ELR (cell line): ENCODE measurements around the gene OR51B2.
"Not testable (repeated sequence)": the region's sequence is repeated elsewhere in the genome, so short reads cannot be mapped to it uniquely, and the experiment has no call there.

Experiments used
- DNase-seq: peaks from one replicate; pipeline ENCODE4 v3.0.0-alpha.2; 2015; ENCODE audit warnings: low read depth

Gene OR51B2, protein sequence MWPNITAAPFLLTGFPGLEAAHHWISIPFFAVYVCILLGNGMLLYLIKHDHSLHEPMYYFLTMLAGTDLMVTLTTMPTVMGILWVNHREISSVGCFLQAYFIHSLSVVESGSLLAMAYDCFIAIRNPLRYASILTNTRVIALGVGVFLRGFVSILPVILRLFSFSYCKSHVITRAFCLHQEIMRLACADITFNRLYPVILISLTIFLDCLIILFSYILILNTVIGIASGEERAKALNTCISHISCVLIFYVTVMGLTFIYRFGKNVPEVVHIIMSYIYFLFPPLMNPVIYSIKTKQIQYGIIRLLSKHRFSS

DNA sequence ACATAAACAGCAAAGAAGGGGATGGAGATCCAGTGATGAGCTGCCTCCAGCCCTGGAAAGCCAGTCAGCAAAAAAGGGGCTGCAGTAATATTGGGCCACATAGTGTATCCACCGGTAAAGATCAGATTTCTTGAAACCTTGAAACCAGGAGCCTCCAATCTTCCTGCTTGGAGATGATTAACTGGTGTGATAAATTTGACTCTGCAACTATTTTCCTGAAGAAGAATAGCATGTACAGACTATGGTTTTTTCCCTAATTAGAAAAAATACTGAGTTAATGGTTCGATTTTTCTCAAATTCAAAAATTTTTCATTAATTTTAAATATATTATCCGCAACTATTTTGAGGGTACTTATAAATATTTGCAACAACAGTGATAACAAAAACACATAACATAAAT is at the start of gene OR51B2:
OR51B2 (minus strand) TSS at position 101 of the 400 bp plus-strand sequence; CDS start at position 101, 0 bp downstream.
- DNase-seq: no peak

DNA sequence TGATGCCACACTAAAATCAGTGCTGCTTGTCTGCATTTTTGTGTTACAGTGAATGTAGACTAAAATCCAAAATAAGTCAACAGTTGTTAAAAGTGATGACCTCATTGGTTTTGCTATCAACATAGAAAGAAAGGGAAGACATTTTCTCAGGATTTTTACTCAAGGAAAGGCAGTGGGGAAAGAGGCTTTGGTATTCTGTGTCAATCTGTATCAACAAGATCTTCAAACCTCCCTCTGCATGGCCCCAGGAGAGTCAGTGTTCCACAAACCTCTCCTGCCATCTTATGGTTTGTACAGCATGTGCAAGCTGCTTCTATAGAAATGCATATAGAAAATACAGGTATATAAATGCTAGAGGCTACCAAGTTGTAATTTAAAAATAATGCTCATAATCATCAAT is 45.7 kb upstream of the OR51B2 start:
- DNase-seq: peak; percentile 80

DNA sequence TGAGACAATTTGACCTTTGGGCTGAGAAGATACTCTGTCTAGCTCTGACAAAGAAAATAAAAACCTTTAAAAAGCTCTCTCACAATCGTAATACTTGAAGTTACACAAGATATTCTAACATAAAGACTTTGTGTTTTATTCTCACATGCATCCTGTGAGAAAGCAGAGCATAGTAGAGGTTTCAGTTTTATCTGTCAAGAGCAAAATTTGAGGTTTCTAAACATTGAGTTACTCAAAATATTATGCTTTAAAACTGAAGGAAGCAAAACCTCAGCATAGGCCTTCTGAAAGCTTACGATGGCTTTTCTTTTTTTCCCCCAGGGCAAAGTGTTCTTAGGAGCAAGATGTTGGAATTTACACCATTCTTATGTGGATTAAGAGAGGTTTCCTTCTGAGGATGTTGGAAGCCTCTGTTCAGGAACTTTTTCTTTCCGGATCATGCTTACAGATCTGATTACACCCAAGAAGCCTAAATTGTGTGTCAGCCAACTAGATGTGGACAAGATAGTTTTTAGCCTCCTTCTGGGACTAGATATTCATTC is 44.5 kb upstream of the OR51B2 start:
- no peak for DNase-seq

DNA sequence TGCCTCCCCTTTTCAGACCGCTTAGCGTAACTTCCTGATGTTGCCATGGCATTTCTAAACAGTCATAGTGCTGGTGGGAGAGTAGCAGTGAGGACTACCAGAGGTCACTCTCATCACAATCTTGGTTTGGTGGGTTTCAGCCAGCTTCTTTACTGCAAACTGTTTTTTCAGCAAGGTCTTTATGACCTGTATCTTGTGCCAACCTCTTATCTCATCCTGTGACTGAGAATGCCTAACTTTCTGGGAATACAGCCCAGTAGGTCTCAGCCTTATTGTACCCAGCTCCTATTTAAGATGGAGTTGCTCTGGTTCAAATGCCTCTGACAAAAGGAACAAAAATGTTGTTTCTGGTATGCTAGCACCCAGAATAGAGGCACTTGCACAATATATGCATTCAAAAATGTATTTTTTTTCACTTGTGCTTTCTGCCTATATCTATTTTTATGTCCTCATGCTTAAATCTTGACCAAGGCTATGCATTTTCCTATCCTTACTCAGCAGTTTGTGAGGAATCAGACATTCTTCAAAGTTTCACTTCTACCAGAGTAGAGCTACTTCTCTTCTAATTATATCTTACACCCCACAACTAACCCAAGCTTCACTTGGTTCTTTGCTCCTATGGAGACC is 43.5 kb upstream of the OR51B2 start:
- DNase-seq: peak; percentile 45

DNA sequence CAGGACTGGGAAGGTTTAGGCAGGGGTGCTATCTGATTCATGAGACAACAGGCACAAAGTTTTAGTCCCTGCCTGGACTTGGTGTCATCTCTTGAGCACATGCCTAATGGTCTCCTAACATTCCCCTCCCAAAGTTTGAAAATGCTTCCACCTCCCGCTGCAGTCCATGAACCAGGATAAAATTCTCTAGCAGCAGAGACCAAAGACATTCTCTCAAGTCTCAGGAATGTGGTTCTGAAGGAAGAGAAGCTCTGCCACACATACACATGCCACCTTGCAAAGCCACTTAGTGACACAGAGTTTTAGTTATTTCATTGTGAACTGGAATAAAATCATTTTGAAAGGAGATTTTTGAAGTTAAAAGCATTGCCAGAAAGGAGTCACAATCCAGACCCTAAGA is 42.8 kb upstream of the OR51B2 start:
- peak; percentile 13 for DNase-seq

DNA sequence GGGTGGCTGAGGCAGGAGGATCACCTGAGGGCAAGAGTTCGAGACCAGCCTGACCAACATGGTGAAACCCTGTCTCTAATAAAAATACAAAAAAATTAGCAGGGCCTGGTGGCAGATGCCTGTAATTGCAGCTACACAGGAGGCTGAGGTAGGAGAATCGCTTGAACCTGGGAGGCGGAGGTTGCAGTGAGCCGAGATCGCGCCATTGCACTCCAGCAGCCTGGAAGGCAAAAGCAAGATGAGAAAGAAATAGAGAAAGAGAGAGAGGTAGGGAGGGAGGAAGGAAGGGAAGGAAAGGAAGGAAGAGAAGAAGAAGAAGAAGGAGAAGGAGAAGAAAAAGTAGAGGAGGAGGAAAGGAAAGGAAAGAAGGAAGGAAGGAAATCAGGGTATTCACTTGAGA is 42.3 kb upstream of the OR51B2 start:
- DNase-seq: not testable (repeated sequence)

DNA sequence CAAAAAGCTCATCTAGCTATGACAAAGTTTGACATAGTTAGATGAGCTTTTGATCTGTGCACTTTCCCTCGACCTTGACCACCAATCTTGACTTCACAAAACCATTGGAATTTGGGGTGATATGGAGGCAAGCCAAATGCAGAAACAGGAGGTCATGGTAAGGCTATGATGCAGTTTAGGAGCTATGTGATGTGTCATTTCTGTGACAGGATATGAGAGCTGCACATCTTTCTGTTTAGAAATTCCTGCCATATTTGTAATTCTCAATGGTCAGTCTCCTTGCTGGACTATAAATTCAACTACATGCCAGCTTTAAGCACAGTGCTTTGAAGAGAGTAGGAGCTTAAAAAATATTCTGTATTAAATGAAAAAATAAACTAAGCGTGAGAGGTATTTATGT is 40.1 kb upstream of the OR51B2 start:
- peak; percentile 96 for DNase-seq

DNA sequence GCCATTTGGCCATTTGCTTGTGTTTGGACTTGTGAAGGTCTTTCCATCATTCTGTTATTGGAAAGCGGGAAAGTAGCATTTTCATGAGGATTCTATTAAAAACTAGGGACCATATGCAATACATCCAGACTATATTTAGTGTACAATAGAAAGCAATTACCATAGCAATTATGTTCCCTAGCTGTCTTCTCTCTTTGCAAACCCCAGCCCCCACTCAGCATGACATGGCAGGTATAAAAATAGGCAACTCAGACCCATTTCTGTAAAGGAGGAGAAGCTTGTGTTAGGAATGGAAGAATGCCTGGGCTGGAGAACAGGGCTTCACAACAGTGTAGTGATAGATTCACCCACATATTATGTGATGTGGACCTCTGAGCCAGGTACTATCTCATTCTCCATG is 39.6 kb upstream of the OR51B2 start:
- peak; percentile 13 for DNase-seq

DNA sequence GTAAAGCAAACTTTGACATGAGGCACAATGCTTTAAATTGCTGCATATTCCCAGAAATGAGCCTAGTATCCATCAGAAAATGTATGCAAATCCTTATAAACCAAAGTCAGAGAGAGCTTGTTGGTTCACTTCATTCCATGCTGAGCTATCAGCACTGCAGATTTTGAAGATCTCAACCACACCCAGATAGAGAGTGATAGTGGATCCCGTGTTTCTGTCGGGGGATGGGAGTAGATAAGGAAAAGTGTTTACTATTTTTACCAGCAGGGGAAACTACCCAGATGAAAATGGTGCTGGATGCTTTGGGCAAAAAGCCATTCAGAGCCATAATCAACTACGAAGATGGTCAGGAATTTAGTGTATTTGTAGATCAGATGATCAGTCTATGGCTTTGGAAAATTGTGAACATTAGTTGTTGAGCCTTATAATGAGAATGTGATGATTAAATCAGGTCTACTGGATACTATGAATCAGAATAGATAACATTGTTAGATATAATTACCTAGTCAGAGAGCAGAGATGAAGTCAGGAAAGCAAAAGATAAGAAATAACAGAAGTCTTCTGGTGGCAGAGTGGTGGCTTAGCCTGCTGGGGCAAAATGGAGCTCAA is 38.0 kb upstream of the OR51B2 start:
- no peak for DNase-seq

DNA sequence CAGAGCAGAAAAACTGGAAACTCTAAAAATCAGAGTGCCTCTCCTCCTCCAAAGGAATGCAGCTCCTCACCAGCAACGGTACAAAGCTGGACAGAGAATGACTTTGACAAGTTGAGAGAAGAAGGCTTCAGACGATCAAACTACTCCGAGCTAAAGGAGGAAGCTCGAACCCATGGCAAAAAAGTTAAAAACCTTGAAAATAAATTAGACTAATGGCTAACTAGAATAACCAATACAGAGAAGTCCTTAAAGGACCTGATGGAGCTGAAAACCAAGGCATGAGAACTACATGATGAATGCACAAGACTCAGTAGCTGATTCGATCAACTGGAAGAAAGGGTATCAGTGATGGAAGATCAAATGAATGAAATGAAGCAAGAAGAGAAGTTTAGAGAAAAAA is 31.9 kb upstream of the OR51B2 start:
- DNase-seq: not testable (repeated sequence)

DNA sequence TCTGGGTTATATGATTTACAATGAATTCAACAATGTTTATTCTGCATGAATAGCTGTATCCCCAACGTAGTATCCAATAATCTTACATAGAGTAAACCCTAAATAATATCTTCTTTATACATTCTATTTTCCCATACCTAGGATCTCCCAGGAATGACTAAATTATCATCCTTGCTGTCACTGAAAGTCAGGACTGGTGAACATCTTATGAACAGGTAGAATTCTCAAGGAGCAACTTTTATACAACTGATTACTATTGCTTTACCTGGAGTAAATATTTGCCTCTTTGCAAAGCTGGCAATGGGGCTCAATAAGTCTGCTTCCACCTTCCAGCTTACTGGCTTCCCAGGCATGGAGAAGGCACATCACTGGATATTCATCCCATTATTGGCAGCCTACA is 27.1 kb upstream of the OR51B2 start, which contains the start of gene OR51B6:
OR51B6 (plus strand) TSS at position 301 of the 400 bp plus-strand sequence; CDS start at position 301, 0 bp downstream.
- no peak for DNase-seq

DNA sequence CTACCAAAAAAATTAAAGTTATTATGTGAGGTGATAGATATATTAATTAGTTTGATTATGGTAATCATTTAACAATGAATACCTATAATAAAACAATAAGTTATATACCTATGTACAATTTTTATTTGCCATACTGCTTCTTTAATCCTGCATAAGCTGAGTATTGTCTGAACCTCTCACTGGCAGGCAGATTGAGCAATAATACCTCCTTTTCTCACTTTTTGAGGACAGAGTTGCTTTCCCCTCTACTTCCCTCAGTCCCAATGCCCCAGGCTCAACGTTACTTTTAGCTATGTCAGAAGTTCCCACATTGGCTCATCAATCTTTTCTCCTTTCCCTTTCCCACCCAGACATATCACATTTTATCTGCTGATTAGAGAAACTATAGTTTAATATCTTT is 25.5 kb upstream of the OR51B2 start:
- DNase-seq: no peak

DNA sequence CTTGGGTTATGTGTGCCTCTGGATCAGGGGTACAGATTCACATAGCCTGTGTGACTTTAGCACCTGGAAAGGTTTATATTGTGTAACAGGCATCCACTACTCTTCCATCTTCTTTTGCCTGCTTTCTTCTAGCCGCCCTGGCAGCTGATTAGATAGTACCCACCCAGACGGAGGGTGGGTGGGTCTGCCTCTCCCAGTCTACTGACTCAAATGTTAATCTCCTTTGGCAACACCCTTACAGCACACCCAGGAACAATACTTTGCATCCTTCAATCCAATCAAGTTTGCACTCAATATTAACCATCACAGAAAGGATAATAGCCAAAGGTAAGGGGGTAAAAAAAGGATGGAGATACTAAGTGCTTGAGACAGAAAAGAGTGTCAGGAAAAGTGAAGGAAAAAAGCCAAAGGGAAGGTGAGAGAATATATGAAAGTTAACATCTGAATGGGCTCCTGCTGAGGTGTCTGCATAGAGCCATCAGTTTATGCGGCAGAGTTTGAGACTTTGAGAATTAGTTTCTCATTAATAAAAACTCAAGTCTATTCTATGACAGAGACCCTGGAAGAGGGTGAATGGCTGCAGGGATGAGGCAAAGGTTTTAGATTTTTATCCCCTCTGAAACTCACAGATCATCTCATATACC is 24.6 kb upstream of the OR51B2 start:
- DNase-seq: no peak

DNA sequence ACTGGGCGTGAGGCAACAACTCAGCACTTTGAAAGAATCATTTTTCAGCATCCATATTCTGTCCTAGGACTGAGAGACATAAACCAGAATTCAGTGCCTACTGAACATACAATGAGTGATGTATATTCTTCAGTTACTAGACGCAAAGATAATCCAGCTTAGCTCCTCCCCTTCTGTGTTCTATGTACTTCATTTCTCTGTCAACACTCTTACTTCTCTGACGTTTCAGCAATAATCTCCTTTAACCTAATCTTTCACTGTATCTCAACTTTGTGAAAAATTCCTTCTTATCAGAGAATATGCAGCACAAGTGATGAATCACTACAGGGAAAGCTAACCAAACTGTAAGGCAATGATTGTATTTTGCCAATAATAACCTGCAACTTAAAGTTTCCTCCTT is 21.7 kb upstream of the OR51B2 start:
- DNase-seq: no peak

DNA sequence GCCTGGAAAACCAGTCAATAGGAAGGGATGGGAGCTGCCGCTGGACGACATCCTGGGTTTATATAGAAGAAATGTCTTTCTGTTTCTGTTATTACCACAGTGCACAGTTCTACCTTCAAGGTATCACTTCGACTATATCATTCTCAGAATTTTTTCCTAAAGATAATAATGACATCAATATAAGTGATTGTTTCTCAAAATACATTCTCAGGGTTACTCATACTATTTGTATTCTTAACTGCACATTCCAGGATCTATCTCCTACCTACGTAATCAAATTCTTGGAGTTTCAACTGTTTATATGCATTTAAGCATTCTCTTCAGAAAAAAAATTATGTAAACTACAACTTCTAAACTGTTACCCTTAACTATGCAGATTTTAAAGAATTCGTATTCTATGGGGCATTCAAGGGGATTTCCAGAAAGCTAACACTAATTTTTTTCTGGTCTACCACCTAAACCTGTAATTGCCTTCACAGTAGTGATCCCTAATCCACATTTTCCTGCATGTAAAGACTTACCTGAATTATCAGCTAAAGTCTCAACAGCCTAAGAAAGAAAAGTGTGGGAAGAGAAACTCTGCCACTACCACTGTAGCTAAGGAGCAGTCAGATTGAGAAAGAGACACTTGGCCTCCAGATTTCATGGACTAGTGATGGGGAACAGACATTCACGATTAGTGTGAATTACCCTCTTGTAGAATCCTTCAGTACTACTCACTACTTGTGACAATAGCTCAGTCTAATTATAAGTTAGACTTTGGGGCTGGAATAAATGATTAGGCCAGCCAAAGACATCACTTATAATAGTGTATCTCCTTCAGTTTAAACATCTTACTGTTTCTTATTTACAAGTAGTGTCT is 19.6 kb upstream of the OR51B2 start, which contains the start of gene OR51B5:
OR51B5 (minus strand) TSS at position 51 of the 862 bp plus-strand sequence; CDS start at position 51, 0 bp downstream.
- DNase-seq: peak; percentile 39

DNA sequence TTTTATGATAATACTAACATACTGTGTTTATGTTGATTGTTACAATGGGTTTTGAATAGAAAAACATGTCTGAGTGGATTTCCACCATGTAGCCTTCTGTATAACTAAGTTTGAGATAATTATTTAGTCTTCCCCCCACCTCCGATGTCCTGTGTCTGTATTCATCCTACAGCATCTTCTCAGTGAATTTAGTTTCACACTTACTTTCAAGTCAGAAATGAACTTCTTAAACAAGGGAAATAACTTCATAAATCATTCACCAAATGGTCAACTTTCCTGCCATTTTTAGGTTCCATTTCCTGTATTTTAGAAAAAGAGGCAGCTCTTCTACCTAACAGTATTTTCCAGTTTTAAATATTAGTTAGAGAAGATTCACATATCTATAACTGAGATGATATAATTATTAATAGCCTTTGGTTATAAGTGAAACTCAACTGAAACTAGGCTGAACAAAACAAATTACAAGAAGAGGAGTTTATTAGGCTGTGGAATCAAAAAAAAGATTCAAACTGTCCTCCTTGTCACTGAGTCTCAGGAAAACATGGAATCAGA is 15.8 kb upstream of the OR51B2 start:
- no peak for DNase-seq

DNA sequence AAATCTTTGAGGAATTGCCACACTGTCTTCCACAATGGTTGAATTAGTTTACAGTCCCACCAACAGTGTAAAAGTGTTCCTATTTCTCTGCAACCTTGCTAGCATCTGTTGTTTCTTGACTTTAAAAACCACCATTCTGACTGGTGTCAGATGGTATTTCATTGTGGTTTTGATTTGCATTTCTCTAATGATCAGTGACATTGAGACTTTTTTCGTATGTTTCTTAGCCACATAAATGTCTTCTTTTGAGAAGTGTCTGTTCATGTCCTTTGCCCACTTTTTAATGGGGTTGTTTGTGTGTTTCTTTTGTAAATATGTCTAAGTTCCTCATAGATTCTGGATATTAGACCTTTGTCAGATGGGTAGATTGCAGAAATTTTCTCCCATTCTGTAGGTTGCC is 13.2 kb upstream of the OR51B2 start:
- DNase-seq: not testable (repeated sequence)

DNA sequence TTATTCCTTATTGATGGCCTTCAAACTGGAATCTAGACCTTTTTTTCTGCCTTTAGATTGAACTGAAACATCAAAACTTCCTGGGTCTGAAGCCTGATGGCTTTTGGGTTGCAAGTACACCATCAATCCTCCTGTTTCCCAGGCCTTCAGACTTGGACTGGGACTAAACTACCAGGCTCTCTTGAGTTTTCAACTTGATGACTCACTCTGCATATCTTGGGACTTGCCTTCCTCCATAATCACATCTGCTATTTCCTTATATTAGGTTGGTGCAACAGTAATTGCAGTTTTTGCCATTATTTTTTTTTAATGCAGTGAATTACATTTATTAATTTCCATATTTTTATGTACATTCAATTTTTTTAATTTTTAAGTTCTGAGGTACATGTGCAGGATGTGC is 12.2 kb upstream of the OR51B2 start:
- peak; percentile 25 for DNase-seq

DNA sequence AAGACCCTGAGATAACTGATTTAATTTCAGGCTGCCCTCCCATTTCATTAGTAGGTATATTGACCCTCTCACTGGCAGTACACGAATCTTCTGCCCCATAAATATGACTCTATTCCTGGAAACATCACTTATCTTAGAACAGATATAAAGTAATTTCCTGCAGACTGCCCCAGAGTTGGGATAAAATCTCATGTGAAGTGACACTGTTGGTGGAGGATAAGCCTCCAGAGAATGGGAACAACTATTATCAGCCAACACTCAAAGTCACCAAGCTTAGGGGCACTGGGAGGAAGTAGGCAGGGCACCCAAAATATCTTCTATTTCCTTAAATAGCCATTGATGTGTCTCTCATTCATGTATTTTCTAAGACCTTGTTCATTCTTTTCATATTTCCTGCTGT is 11.1 kb upstream of the OR51B2 start:
- no peak for DNase-seq

DNA sequence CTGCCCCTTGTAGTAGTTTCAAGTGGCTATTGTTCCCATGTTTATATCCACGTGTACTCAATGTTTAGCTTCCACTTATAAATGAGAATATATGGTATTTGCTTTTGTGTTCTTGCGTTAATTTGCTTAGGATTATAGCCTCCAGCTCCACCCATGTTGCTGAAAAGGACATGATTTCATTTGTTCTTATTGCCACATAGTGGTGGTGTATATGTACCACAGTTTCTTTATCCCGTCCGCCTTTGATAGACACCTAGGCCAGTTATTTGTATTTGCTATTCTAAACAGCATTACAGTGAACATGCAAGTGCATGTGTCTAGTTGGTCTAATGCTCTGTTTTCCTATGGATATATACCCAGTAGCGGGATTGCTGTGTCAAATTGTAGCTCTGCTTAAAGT is 6.8 kb downstream of the OR51B2 start:
- DNase-seq: no peak
